Measurements from ENCODE around the gene ACTR3.
"Not testable (repeated sequence)": the region's sequence is repeated elsewhere in the genome, so short reads cannot be mapped to it uniquely, and the experiment has no call there.

Gene ACTR3

DNA sequence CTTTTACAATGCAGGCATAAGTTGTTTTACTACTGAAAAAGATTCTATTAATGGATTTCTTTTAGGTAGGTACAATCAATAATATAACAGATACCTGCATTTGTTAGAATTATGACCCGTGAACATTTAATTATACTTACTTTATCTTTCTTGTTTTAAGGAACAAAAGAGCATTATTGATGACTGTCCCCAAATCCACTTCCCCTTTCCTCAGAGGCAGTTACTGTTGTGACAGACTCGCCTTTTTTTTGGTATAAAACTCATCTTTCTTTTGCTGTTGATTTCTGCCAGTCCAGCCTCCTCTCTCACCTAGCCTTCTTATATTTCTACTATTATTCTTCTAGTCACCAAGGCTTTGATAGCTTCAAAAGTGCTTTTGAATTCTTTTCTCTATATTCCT, 12.1 kb downstream of the ACTR3 start:
- DNase-seq: no peak

DNA sequence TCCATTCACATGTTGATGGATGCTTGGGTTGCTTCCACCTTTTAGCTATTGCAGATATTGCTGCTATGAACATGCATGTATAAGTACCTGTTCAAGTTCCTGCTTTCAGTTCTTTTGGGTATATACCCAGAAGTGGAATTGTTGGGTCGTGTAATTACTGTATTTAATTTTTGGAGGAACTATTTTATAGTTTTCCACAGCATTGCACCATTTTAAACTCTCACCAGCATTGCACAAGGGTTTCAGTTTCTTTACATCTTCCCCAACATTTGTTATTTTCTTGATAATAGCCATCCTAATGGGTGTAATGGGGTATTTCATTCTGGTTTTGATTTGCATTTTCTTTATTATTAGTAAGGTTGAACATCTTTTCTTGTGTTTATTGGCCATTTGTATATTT, 16.0 kb downstream of the ACTR3 start:
- no peak for DNase-seq

DNA sequence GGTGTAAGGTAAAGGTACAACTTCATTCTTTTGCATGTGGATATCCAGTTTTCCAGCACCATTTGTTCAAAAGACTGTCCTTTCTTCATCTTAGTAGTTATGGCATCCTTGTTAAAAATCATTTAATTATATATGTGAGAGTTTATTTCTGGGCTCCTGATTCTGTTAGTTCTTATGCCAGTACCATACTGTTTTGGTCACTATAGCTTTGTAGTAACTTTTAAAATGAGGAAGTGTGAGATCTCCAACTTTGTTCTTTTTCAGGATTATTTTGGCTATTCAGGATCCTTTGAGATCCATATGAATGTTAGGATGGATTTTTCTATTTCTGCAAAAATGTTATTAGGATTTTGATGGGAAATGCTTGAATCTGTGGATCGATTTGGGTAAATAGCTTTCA, 16.8 kb downstream of the ACTR3 start:
- DNase-seq: no peak

DNA sequence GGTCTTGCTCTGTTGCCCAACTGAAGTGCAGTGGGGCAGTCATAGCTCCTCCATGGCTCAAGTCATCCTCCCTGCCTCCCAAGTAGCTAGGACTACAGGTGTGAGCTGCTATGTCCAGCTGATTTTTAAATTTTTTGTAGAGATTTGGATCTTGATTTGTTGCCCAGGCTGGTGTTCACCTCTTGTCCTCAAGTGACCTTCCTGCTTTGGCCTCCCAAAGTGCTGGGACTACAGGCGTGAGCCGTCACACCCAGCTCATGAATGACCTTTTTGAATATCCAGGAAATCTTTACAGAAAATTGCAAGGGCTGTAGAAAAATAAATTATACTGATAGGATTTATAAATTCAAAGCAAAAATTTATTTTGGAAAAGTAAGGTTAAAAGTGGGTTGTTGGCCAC, 17.4 kb downstream of the ACTR3 start:
- DNase-seq: no peak

DNA sequence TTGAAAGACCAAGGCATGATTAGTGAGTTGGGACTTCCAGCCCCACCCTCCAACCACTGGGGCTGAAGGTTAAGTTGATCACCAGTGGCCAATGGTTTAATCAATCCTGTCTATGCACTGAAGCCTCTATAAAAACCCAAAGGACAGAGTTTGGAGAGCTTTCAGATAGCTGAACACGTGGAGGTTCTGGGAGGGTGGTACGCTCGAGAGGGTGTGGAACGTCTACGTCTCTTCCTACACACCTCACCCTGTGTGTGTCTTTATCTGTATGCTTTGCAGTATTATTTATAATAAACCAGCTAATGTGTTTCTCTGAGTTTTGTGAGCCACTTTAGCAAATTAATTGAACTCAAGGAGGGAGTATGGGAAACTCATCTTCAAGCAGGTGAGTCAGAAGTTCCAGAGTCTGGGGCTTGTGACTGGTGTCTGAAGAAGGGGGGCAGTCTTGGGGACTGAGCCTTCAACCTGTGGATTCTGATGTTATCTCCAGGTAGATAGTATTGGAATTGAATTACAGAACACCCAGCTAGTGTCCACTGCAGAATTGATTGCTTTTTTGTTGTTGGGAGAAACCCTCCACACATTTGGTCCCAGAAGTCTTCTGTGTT, 20.3 kb downstream of the ACTR3 start:
- no peak for DNase-seq

DNA sequence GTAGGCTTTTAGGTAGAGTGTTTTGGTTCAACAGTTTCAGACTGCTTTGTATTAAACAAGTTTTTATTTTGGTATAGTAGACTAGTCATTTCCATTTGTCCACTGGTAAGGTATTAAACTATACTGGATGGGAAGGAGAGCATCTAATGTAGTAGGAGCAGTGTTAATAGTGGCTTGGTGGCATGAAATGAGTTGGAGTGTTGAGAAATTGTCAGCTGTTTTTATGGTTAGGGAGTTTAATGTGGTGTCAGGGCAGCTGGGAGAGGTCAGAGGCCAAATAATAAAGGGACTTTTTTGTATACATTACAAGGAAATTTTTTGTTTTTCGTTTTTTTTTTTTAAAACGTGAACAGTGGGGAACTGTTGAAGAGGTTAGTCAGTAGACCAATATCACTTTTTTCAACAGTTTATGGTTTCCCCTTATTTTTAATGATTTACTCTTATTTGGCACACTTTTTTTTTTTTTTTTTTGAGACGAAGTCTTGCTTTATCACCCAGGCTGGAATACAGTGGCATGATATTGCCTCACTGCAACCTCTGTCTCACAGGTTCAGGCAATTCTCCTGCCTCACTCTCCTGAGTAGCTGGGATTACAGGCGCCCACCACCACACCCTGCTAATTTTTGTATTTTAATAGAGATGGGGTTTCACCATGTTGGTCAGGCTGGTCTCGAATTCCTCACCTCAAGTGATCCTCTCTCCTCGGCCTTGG, 21.2 kb downstream of the ACTR3 start:
- DNase-seq: no peak

DNA sequence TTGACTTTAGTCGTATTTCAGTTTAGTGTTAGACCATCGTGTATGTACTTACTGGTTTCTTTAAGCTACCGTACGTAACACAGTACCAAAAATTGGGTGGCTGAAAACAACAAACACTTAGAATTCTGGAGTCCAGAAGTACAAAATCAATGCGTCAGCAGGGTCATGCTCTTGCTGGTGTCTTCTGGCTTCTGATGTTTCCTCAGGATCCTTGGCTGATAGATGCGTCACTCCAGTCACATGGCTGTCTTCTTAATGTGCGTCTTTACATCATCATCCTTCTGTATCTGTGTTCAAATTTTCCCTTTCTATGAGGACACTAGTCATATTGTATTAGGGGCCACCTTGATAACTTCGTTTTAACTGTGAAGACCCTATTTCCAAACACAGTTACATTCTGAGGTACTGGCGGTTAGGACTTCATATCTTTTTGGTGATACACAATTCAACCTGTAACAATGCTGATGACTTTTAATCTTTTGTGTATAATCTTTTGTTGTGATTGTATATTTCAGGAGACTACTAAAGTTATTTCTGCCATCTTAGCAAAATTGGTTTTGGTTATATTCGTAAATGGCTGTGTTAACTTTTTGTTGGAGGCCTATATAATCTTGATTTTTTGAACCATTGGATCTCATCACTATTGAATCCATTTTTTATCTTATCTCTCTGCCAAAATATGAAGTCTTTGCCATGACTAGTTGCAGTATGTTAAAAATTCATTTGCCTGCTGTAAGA, 25.4 kb downstream of the ACTR3 start:
- DNase-seq: no peak

DNA sequence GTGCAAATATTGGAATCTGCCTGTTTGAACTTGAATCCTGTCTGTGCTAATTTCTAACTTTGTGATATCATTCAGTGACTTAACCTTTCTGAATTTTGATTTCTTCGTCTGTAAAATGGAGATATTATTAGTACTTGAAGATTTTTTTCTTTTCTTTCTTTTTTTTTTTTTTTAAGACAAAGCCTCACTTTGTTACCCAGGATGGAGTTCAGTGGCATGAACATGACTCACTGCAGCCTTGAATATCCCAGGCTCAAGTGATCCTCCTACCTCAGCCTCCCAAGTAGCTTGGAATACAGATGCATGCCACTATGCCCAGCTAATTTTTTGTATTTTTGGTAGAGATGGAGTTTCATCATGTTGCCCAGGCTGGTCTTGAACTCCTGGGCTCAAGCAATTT, 28.3 kb downstream of the ACTR3 start:
- DNase-seq: no peak

DNA sequence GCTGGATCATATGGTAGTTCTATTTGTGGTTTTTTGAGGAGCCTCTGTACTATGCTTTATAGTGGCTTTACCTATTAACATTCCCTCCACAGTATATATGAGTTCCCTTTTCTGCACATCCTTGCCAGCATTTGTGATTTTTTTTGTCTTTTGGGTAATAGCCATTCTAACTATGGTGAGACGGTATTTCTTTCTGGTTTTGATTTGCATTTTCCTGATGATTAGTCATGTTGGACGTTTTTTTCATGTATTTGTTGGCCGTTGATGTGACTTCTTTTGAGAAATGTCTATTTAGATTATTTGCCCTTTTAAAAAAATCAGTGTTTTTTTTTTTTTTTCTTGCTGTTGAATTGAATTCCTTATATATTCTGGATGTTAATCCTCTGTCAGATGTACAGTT, 31.1 kb downstream of the ACTR3 start:
- no peak for DNase-seq

DNA sequence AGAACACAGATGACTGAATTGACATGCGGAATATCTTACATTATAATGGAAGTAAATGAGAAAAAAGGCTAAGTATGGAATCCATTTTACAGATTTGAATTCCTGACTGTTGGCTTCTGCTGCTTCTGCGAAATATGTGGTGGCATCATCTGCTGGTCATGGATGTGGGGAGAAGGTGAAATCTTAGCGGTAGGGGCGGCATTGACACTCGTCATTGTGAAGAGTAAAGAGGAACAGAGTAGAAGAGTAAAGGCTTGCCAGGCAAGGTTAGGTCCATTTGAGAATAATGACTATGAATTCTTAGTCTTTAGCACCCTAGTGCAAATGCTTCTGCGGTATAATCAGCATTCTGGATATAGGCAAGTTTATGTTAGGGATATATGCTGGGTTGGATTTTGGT, 32.4 kb downstream of the ACTR3 start:
- no peak for DNase-seq

DNA sequence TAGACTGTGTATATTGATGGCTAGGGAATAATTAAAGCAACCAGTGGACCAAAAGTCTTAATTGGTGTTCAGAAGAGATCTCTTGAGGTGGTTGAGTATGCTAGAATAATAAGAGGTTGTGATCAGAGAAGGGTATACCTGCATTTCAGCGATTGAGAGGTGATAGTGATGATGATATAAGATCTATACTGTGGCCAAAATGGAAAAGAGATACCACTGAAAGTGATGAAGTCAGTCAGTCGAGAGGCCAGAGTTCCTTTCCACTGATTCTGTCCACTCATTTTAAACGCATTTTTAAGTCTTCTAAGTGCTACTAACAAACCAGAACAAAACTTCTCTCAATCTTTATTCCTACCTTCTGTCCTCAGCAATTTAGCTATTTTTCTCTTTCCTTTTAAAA, 32.9 kb downstream of the ACTR3 start:
- DNase-seq: no peak

DNA sequence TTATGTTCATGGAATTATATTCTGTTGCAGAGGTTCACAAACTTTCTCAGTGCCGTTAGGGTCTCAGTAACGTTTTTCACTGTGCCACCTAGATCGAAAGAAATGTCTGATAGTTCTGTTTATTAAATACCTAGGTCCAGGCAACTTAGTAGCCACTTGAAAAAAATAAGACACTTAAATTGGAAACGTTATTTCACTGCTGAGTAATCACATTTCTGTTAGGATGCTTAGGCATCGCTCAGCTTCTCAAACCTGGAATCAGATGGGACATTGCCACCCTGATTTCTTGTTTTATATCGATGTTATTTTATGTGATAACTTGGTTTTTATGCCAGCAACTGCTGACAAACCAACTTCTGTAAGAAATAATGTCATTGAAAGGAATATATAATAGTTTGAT, 36.0 kb downstream of the ACTR3 start:
- DNase-seq: no peak

DNA sequence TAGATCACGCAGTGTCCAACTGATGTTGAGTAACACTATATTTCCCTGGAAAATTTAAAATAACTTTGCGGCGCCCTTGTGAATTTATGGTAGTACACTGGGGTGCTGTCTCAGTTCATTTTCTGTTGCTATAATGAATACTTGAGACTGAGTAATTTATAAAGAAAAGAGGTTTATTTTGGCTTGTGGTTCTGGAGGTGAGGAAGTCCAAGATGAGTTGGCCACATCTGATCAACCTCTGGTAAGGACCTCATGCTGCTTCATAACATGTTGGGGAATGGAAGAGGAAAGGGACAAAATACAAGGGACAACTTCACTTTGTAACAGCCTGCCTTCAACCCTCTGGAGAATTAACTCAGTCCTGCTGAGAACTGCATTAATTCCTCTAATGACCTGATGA, 36.4 kb downstream of the ACTR3 start:
- no peak for DNase-seq

DNA sequence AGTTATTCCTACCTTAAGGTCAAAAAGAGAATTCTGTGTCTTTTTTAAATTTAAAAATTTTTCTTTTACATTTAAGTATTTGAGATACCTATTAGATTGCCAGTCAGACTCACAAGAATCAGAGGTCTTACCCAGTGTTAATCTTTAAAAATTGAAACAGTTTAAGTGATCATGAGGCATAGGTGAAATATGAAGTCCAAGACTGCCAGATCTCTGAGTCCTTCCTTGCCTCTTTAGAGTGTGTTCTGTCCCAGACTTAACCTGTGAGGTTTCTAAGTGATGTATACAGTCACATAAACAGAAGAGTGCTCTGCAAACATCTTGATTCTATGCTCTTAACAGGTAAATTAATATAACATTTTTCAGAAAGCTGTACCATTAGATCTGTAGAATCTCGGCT, 40.6 kb downstream of the ACTR3 start:
- DNase-seq: no peak

DNA sequence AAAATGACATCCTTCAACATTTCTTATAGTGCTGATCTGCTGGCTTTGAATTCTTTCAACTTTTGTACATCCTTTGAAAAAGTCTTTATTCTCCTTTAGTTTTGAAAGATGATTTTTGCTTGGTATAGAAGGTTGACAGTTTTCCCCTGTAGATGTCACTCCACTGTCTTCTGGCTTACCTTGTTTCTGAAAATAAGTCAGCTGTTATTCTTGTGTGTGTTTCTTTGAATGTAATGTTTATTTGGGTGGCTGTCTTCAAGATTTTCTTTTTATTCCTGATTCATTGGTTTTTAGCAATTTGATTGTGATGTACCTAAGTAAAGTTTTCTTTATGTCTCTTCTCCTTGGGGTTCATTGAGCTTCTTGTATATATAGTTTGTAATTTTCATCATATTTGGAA, 47.6 kb downstream of the ACTR3 start:
- no peak for DNase-seq

DNA sequence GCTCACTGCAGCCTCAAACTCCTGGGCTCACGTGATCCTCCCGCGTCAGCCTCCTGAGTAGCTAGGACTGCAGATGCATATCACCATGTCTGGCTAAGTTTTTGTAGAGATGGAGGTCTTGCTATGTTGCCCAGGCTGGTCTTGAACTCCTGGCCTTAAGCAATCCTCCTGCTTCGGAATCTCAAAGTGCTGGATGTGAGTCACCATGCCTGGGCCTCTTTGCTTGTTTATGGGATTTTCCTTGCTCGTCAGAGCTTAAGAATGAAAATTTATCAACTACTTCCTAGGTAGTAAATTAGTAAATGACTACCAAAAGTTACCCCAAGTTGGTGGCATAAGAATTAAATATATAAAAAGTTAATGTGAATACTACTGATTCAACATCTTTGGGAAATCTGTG, 51.0 kb downstream of the ACTR3 start:
- DNase-seq: no peak

DNA sequence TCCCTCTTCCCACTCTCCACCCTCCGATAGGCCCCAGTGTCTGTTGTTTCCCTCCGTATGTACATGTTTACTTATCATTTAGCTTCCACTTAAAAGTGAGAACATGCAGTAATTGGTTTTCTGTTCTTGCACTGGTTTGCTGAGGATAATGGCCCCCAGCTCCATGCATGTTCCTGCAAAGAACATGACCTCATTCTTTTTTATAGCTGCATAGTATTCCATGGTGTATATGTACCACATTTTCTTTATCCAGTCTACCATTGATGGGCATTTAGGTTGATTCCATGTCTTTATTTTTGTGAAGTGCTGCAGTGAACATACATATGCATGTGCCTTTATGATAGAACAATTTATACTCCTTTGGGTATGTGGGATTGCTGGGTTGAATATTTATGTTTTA, 55.9 kb downstream of the ACTR3 start:
- not testable (repeated sequence) for DNase-seq

DNA sequence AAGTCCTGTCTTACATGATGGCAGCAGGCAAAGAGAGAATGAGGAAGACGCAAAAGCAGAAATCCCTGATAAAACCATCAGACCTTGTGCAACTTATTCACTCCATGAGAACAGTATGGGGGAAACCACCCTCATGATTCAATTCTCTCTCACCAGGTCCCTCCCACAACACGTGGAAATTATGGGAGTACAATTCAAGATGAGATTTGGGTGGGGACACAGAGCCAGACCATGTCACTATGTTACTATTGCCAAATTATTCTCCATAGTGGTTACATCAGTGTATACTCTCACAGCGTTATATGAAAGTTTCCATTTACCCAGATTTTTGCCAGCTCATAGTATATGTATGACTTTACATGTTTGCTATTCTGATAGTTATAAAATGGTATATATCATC, 61.0 kb downstream of the ACTR3 start:
- DNase-seq: not testable (repeated sequence)

DNA sequence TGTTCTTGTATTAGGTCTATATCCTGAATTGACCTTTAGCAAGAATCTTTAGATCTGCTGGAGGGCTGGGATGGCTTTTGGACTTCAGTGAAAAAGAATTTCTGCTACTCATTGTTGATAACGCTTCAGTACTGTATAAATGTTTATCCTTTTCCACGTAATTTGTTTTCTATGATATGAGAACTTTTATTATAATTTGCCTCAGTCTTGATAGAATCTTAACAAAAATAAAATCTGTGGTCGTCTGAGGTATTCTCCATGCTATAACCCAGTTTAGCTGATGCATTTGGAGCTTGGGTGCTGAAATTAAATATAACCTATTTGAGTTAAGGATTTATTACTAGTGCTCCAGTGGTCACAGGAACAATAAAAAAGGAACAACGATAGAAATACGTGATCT, 71.1 kb downstream of the ACTR3 start:
- DNase-seq: no peak

DNA sequence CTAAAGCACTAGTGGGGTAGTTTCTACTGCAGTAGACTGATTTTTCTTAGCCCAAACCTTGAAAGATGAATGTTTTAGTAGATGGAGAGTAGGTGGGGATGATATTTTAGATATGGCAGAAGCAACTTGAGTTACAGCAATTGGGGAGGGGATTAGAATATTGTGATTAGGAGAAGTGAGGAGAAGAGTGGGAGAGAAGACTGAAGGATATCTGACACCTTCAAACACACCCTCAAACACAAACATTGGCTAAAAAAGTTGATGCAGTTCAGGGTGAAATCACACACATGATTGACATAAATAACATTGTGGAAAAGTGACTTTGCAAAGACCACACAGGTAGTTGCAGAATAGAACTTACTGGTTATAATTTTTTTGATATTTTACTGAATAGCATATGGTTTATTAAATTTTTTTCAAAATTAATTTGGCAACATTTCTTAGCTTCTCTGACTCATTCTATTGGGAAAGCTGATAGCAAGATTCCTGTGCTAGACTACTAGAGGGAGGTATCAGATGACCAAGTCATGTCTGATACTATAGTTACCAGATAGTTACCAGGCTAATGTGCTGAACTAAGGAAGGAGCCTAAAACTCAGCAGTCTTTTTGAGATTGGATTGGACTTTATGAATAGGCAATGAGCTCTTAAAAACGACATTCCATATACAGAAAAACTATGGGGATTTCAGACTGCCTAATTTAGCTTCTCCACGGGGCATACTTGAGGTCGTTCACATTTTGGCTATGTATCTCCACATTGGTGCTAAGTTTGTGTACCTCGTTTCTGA, 73.0 kb downstream of the ACTR3 start:
- no peak for DNase-seq

DNA sequence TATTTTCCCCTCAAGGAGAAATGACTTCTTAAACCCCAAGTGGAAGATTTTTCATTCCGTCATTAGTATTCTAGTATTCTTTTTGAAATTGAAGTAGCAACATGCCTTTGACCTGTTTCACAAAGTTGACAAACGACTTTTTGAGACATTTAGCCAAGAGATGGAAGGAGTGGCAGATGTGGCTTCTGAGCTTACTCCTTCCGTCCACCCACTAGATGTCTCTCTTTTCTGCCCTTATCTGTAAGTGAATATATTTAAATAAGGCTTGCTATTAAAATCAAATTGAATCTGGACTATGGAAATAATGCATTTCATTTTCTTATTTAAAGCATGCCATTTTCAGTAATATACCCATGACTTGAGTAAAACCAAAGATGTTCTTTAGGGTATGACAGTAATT, 74.1 kb downstream of the ACTR3 start:
- DNase-seq: no peak

DNA sequence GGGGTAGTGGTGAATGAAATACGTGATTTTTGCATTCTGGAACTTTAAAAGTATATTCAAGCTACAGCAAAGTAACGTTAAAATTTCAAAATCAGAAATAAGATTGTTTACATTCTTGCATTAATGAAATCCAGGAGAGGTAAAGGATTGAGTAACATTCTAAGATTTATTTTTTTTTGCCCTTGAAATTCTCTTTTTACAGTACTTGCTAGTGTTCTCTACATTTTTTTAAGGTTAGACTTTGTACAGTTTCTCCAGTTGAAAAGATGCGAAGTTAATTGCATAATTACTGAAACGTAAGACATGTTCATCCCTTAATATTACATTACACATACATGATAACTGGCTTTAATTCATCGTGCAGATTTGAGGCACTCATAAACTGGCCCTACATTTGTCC, 74.5 kb downstream of the ACTR3 start:
- DNase-seq: no peak

DNA sequence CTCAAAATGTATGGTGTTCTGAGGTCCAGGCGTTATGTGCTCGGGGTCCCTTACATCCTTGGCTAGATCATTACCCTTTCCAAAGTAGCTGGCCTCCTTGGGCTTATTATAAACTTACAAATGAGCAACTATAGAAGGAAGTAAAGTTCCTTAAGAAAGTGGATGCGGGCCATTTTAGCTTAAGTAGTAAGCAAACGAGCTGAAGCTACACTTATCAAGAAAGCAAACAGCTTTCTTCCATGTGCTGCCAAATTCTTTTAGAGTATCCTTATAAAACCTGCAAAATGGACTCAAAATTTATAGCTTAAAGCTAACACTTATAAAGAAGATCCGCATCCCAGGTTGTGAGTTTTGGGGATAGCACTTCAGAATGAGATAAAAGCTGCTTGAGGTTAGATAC, 75.3 kb downstream of the ACTR3 start:
- DNase-seq: no peak

Data from right kidney (tissue), 1 donor.